Trophoblast cell (in vitro differentiated cells and primary cell): Measurements from ENCODE around the gene PRKCE.

Source experiments
- DNase-seq, 2 donors: peaks; one replicate each; pipeline ENCODE4 v3.0.0-alpha.2; 2016
- H2AFZ ChIP-seq: 2 replicates; pipeline ENCODE4 v1.6.1; 2013; ENCODE audit warnings: low read length, moderate library complexity, mild to moderate bottlenecking; ENCODE audit not compliant: insufficient read depth, poor library complexity
- H2AK5ac ChIP-seq: 2 replicates; pipeline ENCODE4 v1.6.1; 2013; ENCODE audit warnings: mild to moderate bottlenecking, low read length
- H2BK120ac ChIP-seq: 2 replicates; pipeline ENCODE4 v1.6.1; 2013; ENCODE audit warnings: low read length, mild to moderate bottlenecking, moderate library complexity; ENCODE audit not compliant: insufficient read depth, poor library complexity
- H2BK12ac ChIP-seq: 2 replicates; pipeline ENCODE4 v1.6.1; 2013; ENCODE audit warnings: mild to moderate bottlenecking, low read length, moderate library complexity
- H2BK5ac ChIP-seq: 2 replicates; pipeline ENCODE4 v1.6.1; 2013; ENCODE audit warnings: low read length, low read depth, moderate library complexity, mild to moderate bottlenecking; ENCODE audit not compliant: poor library complexity
- H3K14ac ChIP-seq: 2 replicates; pipeline ENCODE4 v1.6.1; 2013; ENCODE audit warnings: mild to moderate bottlenecking, low read length
- H3K18ac ChIP-seq: 2 replicates; pipeline ENCODE4 v1.6.1; 2013; ENCODE audit warnings: mild to moderate bottlenecking, low read length
- H3K23ac ChIP-seq: 2 replicates; pipeline ENCODE4 v1.6.1; 2013; ENCODE audit warnings: low read length
- H3K27ac ChIP-seq: 2 replicates; pipeline ENCODE4 v1.5.1; 2013; ENCODE audit warnings: low read depth, mild to moderate bottlenecking, inconsistent platforms, low read length, moderate library complexity
- H3K27me3 ChIP-seq: 2 replicates; pipeline ENCODE4 v1.6.1; 2013; ENCODE audit warnings: inconsistent platforms, mild to moderate bottlenecking, low read length, moderate library complexity; ENCODE audit not compliant: insufficient read depth
- H3K36me3 ChIP-seq, 2 experiments: 1 replicate in 1 of 2; 2 replicates in 1 of 2; pipeline ENCODE4 v1.6.1; 2013; ENCODE audit warnings: low read length in 2 of 2, mild to moderate bottlenecking in 2 of 2, moderate library complexity in 1 of 2; ENCODE audit not compliant: insufficient read depth in 2 of 2, control insufficient read depth in 1 of 2
- H3K4ac ChIP-seq: 2 replicates; pipeline ENCODE4 v1.6.1; 2013; ENCODE audit warnings: low read depth, mild to moderate bottlenecking, low read length, moderate library complexity
- H3K4me1 ChIP-seq, 2 experiments: 1 replicate in 1 of 2; 2 replicates in 1 of 2; pipeline ENCODE4 v1.6.1; 2013; ENCODE audit warnings: low read length in 2 of 2, mild to moderate bottlenecking in 2 of 2, moderate library complexity in 1 of 2; ENCODE audit not compliant: insufficient read depth in 2 of 2, control insufficient read depth in 1 of 2
- H3K4me2 ChIP-seq: 2 replicates; pipeline ENCODE4 v1.6.1; 2013; ENCODE audit warnings: inconsistent platforms, mild to moderate bottlenecking, low read length, moderate library complexity
- H3K4me3 ChIP-seq: 2 replicates; pipeline ENCODE4 v1.5.1; 2013; ENCODE audit warnings: mild to moderate bottlenecking, low read depth, low read length, inconsistent platforms
- H3K79me1 ChIP-seq: one replicate; pipeline ENCODE4 v1.6.1; 2013; ENCODE audit warnings: low read length
- H3K79me2 ChIP-seq: 2 replicates; pipeline ENCODE4 v1.6.1; 2013; ENCODE audit warnings: low read length, mild to moderate bottlenecking; ENCODE audit not compliant: control insufficient read depth, insufficient read depth, poor library complexity
- H3K9ac ChIP-seq: 2 replicates; pipeline ENCODE4 v1.6.1; 2013; ENCODE audit warnings: mild to moderate bottlenecking, low read length
- H3K9me3 ChIP-seq: 2 replicates; pipeline ENCODE4 v1.6.1; 2013; ENCODE audit warnings: low read depth, mild to moderate bottlenecking, control low read depth, inconsistent platforms, low read length; ENCODE audit not compliant: insufficient read depth
- H4K12ac ChIP-seq: 2 replicates; pipeline ENCODE4 v1.6.1; 2013; ENCODE audit warnings: low read depth, mild to moderate bottlenecking, low read length, moderate library complexity
- H4K8ac ChIP-seq: 2 replicates; pipeline ENCODE4 v1.6.1; 2013; ENCODE audit warnings: low read depth, mild to moderate bottlenecking, low read length, moderate library complexity
- H4K91ac ChIP-seq: one replicate; pipeline ENCODE4 v1.6.1; 2013; ENCODE audit warnings: low read depth, mild to moderate bottlenecking, low read length, moderate library complexity
- WGBS: extraction: QIAGEN DNeasy Blood & Tissue Kit; methylation state at CpG from one replicate; pipeline ENCODE4 v1.1.7; 2013; ENCODE audit warnings: missing lambda C conversion rate; ENCODE audit not compliant: insufficient read length, insufficient coverage; ENCODE audit errors: extremely low coverage; 5-methylcytosine and 5-hydroxymethylcytosine counted together

The PRKCE gene

DNA sequence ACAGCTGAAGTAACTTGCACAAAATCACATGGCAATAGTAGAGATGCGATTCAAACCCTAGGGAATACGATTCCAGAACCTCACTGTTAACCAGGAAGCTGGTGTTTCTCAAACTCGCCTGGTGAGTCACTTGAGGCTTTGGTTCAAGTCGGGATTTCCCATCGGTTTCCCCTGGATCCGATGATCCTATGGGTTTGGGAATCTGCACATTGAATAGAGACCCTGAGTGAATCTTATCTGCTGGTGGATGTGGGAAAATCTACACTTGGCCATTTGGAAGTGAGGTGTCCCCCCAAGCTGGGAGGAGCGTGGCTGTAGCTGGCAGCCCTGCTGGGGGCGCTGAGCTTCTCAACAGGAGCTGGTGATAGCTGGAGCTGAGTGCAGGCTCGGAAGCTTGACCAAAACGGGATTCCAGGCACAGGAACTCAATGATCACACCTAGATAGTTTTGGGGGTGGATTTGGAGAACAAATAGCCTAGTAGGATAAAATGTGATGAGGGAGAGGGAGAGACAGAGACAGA lies 135.4 kb downstream of the PRKCE start:
- no peak overlapping the region for H3K23ac ChIP-seq
- no peak overlapping the region for H2BK120ac ChIP-seq
- no peaks in the 10 kb centered on the region for H3K36me3 ChIP-seq
- peaks cover 5 to 6% of the 10 kb centered on the region in 2 experiments for H3K4me1 ChIP-seq
- DNase-seq, result no peak
- no peak overlapping the region for H3K18ac ChIP-seq
- no peaks in the 10 kb centered on the region for H3K79me2 ChIP-seq
- H4K91ac ChIP-seq, result no peak overlapping the region
- no peaks in the 10 kb centered on the region for H3K79me1 ChIP-seq
- H3K9ac ChIP-seq, result no peak overlapping the region
- WGBS, result no CpG with 5 or more reads among the region's 10 CpGs
- H3K4ac ChIP-seq, result no peak overlapping the region
- H2BK12ac ChIP-seq, result no peak overlapping the region
- H4K8ac ChIP-seq, result no peak overlapping the region
- no peaks in the 10 kb centered on the region for H3K27me3 ChIP-seq
- peaks cover 3% of the 10 kb centered on the region for H3K9me3 ChIP-seq
- H3K27ac ChIP-seq, result no peak overlapping the region
- no peak overlapping the region for H3K4me3 ChIP-seq
- no peak overlapping the region for H3K4me2 ChIP-seq
- no peak overlapping the region for H2AFZ ChIP-seq
- H2AK5ac ChIP-seq, result no peak overlapping the region
- H2BK5ac ChIP-seq, result no peak overlapping the region
- no peak overlapping the region for H3K14ac ChIP-seq
- H4K12ac ChIP-seq, result no peak overlapping the region

DNA sequence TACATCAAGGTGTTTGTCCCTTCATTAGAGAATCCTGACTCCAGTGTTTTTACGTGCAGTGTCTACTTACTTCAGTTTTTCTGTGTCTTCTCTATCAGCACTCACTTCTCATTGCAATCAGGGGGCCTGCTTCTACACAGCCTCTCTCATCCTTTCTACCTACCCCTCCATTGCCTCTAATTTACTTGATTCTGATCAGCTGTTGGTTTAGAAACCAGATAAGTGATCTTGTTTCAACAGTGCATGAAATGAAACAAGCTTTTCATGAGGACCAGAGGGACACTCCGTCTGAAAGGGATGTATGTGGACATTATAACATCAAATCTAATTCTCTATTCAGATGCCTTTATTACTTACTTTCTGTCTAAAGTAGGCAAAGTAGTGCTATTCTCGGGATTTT lies 136.9 kb downstream of the PRKCE start:
- Histone ChIP-seq H3K4me1 (peaks cover 5 to 6% of the 10 kb centered on the region in 2 experiments), H3K36me3 (no peaks in the 10 kb centered on the region), H3K79me1 (no peaks in the 10 kb centered on the region), H2AK5ac (no peak overlapping the region), H3K79me2 (no peaks in the 10 kb centered on the region), H3K9ac (no peak overlapping the region), H4K91ac (no peak overlapping the region), H3K4ac (no peak overlapping the region), H3K27me3 (no peaks in the 10 kb centered on the region), H2BK120ac (no peak overlapping the region), H2AFZ (no peak overlapping the region), H3K4me3 (no peak overlapping the region), H4K12ac (no peak overlapping the region), H2BK12ac (no peak overlapping the region), H3K4me2 (no peak overlapping the region), H2BK5ac (no peak overlapping the region), H4K8ac (no peak overlapping the region), H3K18ac (no peak overlapping the region), H3K9me3 (peaks cover 3% of the 10 kb centered on the region), H3K23ac (no peak overlapping the region), H3K27ac (no peak overlapping the region), H3K14ac (no peak overlapping the region)
- DNase-seq, result no peak
- no CpG with 5 or more reads among the region's 3 CpGs for WGBS

DNA sequence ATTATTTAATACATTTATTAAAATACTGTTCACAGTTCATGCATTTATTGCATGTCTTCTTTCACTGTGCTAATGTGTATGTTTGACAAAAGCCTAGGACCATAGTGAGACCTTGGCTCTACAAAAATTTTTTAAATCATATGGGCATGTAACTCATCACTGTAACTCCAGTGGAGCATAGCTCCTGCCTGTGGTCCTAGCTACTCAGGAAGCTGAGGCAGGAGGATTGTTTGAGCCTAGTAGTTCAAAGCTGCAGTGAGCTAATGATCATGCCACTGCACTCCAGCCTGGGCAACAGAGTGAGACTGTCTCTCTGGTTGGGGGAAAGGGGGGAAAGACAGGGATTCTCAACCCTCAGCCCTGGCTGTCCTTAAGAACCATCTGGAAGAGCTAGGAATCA lies 137.8 kb downstream of the PRKCE start:
- Histone ChIP-seq H4K8ac (no peak overlapping the region), H2BK12ac (no peak overlapping the region), H3K18ac (no peak overlapping the region), H2BK120ac (no peak overlapping the region), H3K36me3 (no peaks in the 10 kb centered on the region), H3K79me2 (no peaks in the 10 kb centered on the region), H3K4me2 (no peak overlapping the region), H4K12ac (no peak overlapping the region), H3K9ac (no peak overlapping the region), H3K4ac (no peak overlapping the region), H3K4me1 (peaks cover 5 to 6% of the 10 kb centered on the region in 2 experiments), H4K91ac (no peak overlapping the region), H2BK5ac (no peak overlapping the region), H3K27me3 (no peaks in the 10 kb centered on the region), H3K79me1 (no peaks in the 10 kb centered on the region), H3K23ac (no peak overlapping the region), H3K4me3 (no peak overlapping the region), H3K14ac (no peak overlapping the region), H2AK5ac (no peak overlapping the region), H2AFZ (no peak overlapping the region), H3K9me3 (peaks cover 3% of the 10 kb centered on the region), H3K27ac (no peak overlapping the region)
- DNase-seq, result no peak

DNA sequence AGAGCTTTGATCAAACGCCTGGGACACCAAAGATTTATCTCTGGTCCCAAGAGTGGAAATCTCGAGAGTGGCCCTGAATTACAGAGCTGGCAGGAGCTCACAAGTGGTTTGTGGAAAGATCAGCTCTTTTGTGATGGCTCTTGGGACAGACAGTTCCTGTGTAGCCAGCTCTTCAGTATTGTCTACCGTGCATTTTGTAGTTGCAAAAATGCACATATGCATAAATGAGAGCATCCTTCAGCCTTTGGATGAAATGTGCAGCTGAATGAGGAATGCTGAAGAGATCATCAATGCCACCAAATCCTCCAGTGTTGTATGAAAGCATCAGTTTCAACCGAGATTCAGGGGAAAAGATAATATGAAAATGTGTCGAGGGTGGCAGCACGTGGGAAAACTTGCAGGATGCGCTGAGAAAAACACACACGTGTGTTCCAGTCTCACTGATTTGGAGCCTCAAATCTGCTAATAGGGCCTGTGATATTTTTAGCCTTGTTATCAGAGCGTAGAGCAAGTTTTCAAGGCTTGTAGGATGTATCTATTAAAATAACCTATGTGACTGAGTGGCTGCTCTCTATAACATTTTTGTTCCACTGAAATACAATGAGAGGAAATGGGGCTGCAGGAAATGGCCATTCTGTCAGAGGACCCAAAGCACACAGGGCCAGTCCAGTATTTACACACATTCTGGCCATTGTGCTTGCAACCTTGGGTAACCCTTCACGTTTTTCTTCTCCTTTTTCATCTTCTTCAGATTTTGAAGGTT lies 138.7 kb downstream of the PRKCE start:
- Histone ChIP-seq H3K14ac (no peak overlapping the region), H2BK5ac (no peak overlapping the region), H2BK120ac (no peak overlapping the region), H3K18ac (no peak overlapping the region), H3K9ac (no peak overlapping the region), H3K27me3 (no peaks in the 10 kb centered on the region), H2BK12ac (no peak overlapping the region), H2AFZ (no peak overlapping the region), H3K4ac (no peak overlapping the region), H3K9me3 (peaks cover 3% of the 10 kb centered on the region), H3K27ac (no peak overlapping the region), H3K79me1 (no peaks in the 10 kb centered on the region), H4K12ac (no peak overlapping the region), H3K4me1 (peaks cover 5 to 6% of the 10 kb centered on the region in 2 experiments), H4K8ac (no peak overlapping the region), H3K23ac (no peak overlapping the region), H3K79me2 (no peaks in the 10 kb centered on the region), H3K4me2 (no peak overlapping the region), H2AK5ac (no peak overlapping the region), H3K4me3 (no peak overlapping the region), H4K91ac (no peak overlapping the region), H3K36me3 (no peaks in the 10 kb centered on the region)
- no peak for DNase-seq
- WGBS, result no CpG with 5 or more reads among the region's 10 CpGs
